GM19351 (cell line): ENCODE results near the gene TP53.

ENCODE experiments used
- ATAC-seq: cut with Tn5 transposase; IDR thresholded peaks from one replicate; pipeline ENCODE4 v1.9.1; 2021; ENCODE audit warnings: mild to moderate bottlenecking, moderate library complexity; ENCODE audit not compliant: unreplicated experiment

TP53 gene

DNA sequence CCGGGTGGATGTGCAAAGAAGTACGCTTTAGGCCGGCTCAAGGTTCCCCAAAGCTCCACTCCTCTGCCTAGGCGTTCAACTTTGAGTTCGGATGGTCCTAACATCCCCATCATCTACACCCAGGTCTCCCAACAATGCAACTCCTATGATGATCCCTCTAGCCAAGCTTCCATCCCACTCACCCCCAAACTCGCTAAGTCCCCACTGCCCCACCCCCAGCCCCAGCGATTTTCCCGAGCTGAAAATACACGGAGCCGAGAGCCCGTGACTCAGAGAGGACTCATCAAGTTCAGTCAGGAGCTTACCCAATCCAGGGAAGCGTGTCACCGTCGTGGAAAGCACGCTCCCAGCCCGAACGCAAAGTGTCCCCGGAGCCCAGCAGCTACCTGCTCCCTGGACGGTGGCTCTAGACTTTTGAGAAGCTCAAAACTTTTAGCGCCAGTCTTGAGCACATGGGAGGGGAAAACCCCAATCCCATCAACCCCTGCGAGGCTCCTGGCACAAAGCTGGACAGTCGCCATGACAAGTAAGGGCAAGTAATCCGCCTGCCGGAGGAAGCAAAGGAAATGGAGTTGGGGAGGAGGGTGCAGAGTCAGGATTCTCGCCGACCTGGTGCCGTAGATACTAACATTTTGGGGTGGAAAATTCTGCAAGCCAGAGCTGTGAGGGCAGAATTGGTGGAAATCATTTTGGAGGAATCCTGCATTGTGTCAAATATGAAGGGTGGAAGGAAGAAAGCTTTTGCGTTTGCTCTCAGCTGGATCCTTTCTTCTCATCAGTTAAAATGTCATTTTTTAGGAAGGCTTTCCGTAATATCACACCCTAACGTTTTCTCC is at the start of gene TP53:
Gene TP53 (minus strand): TSS at position 419 of the 836 bp plus-strand sequence. CDS start 10,896 bp downstream, outside the sequence.
- no peak for ATAC-seq

DNA sequence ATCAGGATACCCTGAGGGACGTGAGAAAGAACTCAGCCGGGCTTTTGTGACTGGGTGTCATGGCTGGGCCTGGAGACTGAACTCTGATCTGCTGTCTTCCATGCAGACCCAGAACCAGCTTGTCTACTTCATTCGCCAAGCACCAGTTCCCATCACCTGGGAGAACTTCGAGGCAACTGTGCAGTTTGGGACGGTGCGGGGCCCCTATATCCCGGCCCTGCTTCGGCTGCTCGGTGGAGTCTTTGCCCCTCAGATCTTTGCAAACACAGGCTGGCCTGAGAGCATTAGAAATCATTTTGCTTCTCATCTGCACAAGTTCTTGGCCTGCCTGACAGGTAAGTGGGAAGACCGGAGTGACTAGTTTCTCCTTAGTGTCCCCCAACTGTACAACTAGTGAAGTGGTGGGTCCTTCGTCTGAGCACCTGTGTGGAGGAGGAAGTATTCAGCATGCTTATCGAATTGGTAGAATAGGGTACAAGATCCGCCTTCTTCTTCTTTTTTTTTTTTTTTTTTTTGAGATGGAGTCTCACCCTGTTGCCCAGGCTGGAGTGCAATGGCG is 45.8 kb upstream of the TP53 start:
- no peak for ATAC-seq

DNA sequence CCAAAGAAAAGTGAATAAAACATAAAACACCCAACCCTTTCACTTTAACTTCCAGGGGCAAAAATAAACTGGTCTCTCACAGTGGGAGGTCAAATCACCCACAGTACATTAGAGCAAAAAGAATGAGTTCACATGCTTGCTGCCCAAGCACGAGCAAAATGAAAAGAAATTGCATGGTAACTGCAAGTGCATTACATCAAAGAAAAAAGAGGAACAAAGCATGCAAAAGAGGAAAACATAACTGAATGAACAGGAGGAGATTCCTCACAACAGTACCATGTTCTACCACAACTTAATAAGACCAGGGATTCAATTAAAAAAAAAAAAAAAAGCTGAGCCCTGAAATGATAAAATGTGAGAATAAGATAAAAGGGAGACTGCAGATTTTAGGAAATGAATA is 42.5 kb upstream of the TP53 start:
- ATAC-seq = no peak

DNA sequence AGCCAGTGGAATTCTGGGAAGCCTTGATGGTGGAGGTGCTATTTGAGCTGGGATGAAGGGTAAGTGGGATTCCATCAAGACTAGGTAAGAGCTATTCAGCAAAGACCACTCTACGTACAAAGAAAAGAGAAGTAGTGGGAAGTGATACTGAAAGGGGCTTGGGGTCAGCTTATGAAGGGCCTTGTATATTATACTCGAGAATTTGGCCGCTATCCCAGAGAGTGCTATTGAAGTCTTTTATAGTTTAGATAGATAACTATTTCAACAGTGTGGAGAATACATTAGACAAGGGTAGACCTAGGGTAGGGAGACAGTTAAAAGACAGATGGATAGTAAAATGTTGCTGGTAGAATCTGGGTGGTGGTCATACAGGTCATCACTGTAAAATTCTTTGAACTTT is 40.6 kb upstream of the TP53 start:
- ATAC-seq = no peak

DNA sequence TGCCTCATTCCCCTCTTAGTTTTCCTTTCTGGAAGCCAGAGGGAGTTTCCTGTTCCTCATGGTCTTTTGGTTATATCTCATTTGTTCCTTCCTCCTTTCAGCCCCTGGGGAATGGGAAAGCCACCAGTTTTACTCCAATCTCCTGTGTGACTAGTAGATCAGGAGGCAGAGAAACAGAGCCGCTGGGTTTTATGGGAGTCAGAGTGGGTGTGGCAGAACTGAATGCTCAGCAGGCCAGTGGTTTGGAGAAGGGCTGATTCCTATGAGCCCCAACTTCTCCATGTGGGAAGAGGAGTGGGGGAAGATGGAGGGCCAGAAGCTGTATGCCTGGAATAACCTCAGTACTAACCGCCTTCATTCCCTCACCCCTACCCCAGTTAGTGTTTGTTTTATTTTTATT is 34.3 kb upstream of the TP53 start:
- no peak for ATAC-seq

DNA sequence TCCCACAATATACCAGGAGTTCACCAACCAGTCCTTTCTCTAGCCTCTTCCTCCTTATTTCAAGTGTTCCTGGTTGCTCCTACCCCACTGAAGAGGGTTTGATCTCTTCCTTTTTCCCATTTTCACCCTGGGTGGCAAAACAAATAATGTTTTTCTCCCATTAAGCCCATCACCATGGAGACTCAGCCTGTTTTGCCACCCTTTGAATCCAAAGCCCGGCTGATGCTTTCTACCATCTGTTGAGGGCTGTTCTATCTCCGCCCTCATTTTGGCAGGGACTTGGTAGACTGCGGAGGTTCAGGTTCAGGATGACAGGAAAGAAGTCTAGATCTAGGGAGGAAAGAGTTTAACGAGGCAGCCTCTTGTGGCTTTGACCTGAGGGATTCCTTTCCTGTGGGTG is 32.8 kb upstream of the TP53 start:
- ATAC-seq = no peak

DNA sequence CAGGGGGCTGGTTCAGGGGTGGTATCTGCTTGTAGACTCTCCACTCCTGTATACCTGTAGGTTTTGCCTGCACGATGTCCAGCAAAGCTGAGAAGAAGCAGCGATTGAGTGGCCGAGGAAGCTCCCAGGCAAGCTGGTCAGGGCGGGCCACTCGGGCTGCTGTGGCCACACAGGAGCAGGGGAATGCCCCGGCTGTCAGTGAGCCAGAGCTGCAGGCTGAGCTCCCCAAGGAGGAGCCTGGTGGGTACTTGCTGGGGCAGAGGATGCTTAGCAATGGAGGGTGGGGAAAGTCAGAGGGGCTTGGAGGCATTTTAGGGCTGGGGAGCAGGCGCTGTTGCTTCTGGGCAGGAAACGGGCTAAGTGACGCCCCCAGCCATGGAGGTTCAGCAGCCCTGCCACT is 32.4 kb upstream of the TP53 start:
- no peak for ATAC-seq

DNA sequence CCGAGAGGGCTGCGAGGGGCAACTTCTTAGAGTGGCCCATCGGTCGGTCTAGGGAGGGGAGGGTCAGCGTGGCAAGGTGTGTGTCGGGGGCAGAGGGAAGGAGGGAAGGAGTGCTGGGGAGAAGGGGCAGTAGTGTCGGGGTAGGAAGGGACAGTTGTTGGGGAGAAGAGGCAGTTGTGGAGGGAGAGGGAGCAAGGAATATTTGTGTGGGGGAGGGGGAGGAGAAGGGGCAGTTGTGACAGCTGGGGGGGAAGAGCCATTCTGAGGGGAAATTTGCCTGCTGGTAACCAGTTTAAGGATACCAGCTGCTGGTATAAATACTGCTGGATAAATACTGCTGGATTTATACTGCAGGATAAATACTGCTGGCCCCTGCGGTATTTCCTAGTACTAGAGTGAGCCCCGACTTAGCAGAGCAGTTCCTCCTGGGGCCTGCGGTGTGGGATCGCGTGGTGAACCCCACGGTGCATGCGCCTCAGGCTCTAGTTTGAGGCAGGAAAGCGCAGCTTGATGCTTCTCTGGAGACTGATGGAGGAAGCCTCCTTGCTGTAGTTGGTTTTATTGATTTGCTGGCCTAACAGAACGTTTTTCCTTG is 30.6 kb upstream of the TP53 start:
- ATAC-seq = no peak

DNA sequence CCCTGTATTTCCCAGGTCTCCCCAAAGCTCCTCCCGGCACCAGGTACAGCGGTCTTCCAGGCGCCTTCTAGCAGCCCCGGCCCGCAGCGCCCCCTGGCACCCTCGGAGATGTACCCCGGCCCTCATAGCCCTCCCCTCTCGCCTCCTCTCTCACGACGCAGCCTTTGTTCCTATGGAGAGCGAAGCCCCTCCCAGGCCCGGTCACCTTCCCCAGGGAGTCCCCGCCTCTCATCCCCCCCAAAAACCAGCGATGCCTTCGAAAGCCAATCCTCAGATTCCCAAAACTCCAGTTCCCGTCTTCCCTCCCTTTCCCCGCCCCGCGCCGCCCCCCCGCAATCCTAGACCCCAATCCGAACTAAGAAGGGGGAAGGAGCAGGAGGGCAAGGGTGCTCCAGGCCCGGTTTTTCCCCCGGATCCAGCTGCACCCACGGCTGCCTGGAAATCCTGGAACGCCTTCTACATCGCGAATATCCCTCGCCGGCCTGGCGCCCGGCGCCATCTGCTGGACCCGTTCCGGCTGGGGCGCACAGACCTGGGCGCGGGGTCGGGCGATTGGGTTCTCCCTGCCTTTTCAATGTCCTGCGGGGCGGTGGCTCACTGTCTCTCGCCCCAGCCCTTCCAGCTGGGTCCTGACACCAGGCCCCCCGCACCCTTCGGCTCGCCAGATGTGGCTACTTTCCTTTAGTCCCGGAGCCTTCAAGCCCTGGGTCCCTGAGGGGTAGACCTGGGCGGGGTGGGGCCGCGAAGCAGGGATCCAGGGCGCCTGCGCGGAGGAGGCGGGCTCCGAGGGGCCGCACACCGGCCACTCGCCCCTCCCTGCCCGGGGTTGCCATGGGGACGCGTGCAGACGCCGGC is 29.8 kb upstream of the TP53 start, which contains the start of gene DNAH2:
Gene DNAH2 (plus strand): TSS at position 844 of the 855 bp plus-strand sequence. CDS start 1,991 bp downstream, outside the sequence.
- ATAC-seq = no peak

DNA sequence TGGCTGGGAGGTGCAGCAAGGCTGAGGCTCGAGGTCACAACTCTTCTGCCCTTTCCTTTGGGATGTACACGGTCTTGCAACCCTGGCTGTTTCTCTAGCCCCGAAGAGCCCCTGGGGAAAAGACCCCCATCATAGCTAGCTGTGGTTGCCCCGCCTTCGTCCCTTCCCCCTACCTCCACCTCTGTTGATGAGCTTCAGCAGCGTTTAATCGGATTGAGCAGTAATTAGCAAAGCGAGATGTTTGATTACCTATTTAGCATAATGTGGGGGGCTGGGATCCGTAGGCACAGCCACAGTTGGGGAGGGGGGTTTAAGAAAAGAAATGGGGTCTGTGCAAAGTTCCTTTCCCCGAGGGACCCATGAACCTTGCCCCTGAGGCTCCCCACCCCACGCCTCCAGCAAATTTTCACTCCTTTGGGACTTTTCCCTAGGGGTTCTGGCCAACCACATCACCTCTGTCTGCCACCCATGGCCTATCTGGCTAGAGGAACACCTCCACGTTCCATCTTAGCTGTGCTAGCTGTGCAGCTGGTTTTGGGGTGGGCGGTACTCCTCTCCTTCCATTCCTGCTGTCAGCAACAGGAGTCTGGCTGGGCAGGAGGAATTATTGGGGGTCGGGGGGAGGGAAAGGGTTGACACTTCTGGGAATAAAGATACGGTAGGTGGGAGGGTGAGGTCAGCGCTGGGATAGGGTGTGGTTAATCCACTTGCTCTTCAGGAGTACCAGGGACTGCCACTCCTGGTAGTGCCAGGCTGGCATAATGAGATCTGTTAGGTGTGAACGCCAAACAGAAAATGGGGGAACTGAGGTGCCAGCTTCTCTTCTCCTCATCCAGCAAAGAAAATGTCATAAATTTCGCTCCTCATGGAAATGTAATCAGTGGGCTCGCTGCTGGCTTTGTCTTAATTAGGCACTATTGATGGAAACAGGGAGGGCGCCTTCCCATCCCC is 28.9 kb upstream of the TP53 start:
- no peak for ATAC-seq

DNA sequence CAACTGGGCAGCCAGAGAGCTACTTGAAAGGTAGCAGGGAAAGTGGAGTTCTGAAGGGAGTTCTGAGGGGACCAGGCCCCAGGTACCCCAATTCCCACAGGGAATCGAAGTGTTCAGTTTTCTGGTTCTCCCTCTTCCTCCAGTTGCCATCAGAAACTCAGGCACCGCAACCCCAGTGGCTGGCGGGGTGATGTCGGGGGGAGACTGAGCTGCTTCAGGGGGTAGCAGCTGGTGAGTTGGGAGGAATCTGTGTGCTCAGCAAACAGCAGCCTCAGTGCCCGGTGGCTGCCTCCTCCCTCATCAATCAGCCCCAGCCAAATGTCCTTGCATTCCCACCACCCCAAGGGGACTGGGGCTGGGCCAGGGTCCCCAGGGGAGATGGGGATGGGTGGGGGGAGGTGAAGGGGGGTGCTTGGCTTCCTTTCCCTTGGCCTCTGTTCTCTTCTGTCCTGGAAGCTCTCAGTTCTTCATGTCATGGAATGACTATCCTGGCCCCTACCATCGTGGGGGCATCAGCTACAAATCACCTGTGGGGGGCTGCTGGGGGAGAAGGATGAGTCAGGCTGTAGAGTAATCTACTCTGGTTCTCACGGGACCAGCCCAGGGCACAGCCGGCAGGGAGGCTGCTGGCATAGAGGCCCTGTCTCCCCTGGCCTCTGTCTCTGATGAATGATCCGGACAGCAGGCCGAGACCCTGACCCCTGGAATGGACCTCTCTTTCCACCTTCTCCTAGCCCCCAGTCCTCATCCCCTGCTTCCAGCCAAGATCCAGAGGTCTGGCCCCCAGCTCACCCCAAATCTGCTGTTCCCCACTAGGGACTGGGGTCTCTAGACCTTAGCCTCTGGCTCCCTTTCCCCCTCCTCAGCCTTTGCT is 27.7 kb upstream of the TP53 start:
- no peak for ATAC-seq

DNA sequence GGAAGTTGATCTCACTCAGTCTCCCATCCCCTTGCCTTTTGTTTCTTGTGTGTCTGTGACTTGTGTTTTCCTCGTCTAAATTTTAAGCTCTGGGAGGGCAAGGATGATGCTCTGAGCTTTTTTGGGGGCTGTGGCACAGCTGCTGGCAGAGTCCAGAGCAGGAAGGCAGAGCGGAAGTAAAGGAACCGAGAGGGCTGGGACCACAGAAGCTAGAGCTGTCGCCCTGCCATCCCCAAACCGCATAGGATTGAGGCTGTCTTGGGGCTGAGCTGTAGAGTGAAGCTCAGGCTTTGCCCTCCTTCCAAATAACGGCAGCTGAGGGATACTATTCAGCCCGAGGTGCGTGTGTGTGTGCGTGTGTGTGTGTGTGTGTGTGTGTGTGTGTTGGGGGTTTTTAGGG is 26.5 kb upstream of the TP53 start:
- no peak for ATAC-seq

DNA sequence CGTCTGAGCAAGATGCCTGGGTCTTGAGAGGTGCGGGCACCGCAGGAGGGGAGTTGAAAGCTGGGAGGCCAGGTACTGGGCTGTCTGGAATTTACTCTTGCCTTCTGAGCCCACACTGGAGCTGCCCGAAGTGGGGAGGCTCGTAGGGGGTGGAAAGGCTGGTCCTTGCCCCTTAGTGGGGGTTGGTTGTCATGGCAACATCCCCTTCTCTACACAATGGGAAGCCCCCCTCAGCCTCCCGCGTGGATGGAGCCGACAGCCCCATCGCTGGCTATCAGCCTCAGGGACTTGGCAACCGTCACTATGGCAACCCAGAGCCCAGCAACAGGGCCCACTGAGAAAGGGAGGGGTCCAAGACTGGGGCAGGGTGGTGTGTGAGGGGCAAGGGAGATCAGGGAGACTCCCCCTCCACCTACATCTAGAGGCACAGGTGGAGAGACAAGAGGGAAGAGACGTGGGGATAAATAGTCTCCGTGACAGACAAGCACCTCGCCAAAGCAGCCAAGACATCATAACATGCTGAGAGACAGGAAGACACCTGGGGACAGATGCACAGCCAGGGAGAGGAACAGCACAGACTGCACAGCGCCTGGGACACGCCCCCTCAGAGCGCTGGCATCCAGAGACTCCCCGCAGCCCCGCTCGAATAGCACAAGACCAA is 25.0 kb upstream of the TP53 start:
- ATAC-seq = no peak

DNA sequence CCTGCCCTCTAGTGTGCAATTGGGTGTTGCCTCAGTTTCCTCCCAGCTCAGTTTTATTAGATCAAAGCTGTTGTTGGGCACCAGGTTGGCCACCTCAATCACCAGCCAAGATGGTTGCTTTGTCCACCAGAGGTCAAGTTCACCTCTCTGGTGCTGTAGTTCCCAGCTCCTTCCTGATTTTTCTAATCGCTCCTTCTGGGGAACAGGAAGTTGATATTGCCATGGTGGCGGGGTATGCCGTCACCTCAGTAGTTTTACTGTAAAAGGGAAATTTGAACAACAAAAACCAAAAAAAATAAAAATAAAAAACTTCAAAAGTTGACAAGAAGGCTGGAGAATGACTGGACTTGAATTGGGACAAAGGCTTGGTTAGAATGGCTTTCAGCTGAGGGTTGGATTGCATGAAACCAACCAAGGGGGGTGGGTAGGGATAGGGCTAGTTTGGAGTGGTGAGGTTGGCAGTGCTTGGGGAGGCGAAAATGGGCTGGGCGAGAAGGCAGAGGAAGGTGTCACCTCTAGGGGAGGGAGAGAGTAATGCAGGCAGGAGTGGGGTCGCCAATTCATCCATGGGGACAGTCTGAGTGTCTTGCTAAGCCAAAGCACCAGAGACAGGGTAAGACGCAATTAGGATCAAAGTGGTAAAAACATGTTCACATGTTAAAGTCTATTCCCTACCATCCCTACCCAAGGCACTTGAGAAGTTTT is 23.9 kb upstream of the TP53 start:
- no peak for ATAC-seq

DNA sequence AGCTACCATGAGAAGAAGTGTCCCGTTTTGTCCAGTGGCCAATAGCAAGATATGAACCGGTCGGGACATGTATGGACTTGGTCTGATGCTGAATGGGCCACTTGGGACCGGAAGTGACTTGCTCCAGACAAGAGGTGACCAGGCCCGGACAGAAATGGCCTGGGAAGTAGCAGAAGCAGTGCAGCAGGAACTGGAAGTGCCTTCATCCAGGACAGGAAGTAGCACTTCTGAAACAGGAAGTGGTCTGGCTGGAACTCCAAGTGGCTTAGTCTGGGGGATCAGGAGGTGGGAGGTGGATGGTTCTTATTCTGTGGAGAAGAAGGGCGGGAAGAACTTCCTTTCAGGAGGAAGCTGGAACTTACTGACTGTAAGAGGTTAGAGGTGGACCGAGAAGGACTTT is 23.0 kb upstream of the TP53 start:
- no peak for ATAC-seq

DNA sequence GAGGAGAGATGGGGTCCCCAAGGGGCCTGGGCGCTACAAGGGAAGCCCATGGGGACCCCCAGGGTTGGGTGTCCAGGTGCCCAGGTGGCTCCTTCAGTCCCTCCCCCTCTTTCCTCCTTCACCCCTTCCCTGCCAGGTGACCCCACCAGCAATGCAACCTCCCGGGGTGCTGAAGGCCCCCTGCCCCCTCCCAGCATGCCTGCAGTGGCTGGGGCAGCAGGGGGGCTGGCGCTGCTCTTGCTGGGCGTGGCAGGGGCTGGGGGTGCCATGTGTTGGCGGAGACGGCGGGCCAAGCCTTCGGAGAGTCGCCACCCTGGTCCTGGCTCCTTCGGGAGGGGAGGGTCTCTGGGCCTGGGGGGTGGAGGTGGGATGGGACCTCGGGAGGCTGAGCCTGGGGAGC is 21.7 kb upstream of the TP53 start:
- no peak for ATAC-seq

DNA sequence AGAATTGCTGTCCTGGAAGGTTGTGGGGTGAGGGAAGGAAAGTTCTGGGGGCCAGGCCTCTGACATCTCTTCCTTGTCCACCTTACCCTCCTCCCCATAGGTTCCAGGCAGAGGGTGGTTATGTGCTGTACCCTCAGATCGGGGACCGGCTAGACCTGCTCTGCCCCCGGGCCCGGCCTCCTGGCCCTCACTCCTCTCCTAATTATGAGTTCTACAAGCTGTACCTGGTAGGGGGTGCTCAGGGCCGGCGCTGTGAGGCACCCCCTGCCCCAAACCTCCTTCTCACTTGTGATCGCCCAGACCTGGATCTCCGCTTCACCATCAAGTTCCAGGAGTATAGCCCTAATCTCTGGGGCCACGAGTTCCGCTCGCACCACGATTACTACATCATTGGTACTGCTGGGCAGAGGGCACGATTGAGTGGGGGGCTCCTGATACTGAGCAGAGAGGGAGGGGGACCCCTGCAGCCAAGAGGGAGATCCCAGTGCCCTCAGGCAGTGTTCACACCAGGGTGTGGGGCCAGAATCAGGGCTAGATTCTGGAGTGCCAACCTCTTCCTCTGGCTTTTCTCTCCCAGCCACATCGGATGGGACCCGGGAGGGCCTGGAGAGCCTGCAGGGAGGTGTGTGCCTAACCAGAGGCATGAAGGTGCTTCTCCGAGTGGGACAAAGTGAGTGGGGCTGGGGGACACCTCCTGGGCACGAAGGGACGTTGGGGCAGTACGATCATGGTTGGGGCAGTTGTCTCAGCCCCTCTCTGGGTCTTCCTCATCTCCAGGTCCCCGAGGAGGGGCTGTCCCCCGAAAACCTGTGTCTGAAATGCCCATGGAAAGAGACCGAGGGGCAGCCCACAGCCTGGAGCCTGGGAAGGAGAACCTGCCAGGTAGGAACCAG is 20.8 kb upstream of the TP53 start:
- ATAC-seq = no peak
